Activated CD4-positive, alpha-beta T cell treated with anti-CD3 and anti-CD28 coated beads, Interleukin-2, amount 50 U/mL, for 4 hours (primary cell): ENCODE measurements around the gene ZNF581.

Experiments
- DNase-seq, 2 experiments: peaks; one replicate each; pipeline ENCODE4 v3.0.0-alpha.2; 2020

Gene ZNF581

GRCh38 chr19:55635334-55635717, 8.1 kb upstream of the ZNF581 start:
- DNase-seq, result no peak

GRCh38 chr19:55635856-55636440, 7.5 kb upstream of the ZNF581 start:
- DNase-seq, result no peak

DNA sequence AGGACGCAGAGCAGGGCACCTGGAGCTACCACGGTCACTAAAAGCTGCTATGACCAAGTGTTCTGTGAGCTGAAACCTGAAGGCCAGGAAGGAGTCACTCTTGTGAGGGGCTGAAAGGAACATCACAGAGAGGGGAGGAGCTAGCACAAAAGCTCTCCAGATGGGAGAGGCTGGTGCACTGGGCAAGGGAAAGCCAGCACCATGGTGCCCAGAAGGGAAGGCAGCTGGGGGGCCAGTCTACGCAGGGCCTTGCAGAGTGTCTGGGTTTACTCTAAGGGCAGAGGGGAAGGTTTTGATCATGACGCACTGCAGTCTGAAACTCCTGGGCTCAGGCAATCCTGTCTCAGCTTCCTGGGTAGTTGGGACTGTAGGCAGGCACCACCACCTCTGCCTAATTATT, 6.7 kb upstream of the ZNF581 start:
- DNase-seq, result no peak

DNA sequence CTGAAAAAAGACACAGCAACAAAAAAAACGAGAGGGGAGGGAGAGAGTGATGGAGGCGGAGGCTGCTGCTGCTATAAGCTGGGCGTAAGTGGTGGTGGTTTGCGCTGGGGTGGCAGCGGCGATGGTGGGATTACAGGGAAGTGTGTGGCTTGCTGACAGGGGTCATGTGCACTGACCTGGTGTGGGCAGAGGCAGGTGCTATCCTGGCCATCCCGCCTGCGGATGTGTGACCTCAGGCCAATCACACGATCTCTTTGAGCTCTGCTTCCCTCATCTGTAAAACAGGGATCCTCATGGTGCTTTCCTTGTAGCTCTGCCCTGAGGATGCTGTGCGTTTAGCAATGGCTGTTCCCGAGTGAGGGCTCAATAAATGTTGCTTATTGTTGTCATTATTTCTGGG, 5.9 kb upstream of the ZNF581 start:
- DNase-seq, result no peak

- peak; percentile 54 to 58 for DNase-seq
Measured at GRCh38 chr19:55638864-55639359, 4.5 kb upstream of the ZNF581 start.

DNA sequence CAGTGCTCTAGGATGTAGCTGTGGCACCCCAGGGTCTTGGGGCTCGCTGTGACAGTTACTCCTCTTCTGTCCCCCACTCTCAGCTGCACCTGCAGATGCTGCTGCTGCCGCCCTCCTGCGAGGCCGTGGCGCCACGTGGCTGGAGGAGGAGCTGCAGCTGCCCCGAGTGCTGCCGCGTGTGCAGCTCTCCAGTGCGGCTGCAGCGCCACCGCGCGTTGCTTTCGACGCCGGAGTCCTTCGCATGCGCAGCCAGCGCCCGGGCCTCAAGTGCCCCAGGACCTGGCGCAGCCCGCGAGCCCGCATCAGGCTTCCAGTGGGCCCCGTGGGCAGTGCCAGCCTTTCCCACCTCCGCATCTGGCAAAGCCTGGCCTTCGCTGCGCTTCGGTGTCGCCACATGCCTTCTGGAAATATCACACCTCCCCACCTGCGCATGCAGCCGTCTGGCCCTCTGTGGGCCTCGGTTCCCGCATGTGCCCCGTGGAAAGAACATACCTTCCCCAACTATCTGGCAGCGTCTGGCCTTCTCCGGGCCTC, 3.3 kb upstream of the ZNF581 start:
- peak; percentile 71 for DNase-seq

DNA sequence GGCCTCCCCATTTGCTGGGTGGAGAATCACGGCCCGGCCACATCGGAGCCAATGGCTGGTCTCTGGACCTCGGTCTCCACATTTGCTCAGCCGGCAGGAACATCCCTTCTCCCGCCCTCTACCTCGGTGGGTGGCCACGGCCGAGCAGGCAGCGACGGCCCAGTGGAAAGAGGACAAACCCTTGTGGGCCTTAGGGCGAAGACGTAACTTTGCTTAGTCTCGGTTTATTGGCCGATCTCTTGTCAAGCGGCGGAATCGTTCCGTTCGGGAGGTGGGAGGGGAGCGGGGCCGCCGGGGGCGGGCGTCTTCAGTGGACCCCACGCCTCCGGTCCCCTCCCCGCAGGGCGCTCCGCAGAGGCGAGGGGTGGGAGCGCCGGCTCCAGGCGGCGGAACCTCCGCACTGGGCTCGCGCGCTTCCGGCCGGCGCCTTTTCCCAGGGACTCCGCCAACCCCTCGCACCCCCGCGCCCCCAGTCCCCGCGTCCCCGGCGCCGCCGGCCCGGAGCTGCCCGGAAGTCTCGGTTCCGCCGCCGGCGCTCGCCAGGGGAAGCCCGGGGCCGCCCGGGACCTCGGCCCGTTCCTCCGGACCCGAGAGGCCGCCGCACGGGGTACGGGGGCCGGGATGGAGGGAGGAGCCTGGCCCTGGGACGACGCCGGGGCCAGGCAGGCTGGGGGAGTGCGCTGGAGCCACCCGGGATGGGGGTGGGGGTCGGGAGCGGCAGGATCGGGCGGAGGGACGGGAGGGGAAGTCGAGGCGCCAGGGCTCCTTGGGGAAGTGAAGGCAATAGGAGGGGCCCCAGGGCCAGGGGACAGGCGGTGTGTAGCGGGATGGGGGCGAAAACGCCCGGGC, 2.6 kb upstream of the ZNF581 start, which contains the start of gene ZNF580:
Gene ZNF580 (plus strand): TSS at position 426 of the 849 bp plus-strand sequence. CDS start 1,507 bp downstream, outside the sequence.
- peak; percentile 47 to 49 for DNase-seq

DNA sequence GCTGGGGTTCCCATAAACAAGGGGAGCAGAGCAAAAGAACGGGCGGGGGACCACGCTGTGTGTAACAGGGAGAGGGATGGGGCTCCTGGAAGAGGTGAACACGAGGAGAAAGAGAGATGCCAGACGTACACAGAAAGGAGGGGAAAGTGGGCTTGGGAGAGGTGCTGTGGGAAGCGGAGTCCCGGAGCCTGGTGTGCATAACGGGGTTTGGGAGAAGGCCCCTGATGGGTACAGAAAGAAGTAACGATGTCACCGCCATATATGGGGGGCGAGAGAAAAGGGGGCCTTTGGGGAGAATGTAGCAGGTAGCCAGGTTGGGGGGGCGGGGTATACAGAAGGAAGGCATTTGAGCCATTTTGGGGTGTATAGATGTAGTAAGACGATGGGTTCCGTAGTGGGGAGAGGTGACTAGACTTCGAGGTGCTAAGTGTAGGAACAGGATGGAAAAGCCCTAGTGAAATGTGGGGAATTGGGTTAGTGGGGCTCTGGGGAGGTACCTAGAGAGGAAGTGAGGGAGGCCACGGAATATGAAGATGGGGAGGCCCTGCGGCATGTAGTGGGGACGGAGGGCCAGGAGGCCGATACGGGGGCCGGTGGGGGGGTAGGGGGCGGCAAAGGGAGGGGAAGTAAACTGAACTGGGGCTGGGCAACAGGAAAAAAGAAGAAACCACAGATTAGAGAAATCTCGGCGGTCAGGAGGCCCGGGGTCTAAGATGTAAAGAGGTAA, 1.9 kb upstream of the ZNF581 start:
- no peak for DNase-seq

DNA sequence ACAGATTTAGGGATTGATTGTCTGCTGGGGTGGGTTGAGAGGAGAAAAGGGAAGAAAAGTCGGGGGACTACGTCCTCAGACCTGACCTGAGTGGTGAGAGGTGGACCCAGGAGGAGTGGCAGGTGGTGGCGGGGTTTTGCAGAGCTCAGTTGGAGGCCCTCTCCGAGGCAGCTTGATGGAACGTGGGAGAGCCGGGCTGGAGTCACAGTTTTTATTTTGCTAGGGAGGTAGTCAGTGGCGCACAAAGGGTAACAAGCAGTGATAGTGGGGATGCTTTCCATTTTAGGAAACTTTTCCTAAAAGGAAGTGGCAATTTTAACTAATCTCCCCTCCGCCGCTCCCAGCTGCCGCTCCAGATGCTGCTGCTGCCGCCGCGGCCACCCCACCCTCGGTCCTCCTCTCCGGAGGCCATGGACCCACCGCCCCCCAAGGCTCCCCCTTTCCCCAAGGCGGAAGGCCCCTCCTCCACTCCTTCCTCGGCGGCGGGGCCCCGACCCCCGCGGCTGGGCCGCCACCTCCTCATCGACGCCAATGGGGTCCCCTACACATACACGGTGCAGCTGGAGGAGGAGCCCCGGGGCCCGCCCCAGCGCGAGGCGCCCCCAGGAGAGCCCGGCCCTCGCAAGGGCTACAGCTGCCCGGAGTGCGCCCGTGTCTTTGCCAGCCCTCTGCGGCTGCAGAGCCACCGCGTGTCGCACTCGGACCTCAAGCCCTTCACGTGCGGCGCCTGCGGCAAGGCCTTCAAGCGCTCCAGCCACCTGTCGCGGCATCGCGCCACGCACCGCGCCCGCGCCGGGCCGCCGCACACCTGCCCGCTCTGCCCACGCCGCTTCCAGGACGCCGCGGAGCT, 1.1 kb upstream of the ZNF581 start:
- no peak for DNase-seq

DNA sequence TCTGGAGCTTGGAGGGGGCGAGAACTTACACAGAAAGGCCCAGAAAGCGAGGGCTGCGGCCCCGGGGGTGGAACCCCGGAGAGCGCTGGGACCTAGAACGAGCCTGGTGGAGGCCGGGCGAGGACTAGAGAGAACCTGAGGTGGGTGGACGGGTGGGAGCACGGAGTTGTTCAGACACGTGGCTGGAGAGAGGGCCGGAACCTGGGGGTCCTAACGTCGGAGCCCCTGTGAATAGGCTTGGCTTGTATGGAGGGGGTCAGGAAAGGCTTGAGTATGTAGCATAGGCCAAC, 383 bp downstream of the ZNF581 start:
- no peak for DNase-seq

DNA sequence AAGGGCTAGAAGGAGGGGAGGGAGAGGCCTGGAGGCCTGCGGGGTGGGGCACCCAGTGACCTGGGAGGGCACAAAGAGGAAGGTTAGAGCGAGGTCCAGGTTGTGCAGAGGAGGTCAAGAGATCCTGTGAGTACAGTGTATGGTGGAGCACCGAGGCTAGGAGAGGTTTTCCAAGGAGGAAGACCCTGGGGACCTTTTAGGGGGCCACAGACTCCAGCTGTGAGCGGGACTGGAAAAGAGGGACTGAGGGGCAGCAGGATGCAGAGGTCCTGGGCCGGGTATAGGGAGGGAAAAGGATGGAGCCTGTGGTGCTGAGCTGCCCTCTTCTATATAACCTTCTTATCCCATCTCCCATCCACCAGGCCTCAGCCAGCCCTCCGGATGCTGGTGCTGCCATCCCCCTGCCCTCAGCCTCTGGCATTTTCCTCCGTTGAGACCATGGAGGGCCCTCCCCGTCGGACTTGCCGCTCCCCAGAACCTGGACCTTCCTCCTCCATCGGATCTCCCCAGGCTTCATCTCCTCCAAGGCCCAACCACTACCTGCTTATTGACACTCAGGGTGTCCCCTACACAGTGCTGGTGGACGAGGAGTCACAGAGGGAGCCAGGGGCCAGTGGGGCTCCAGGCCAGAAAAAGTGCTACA, 863 bp downstream of the ZNF581 start:
- no peak for DNase-seq

GRCh38 chr19:55644842-55645511, 1.5 kb downstream of the ZNF581 start:
- no peak for DNase-seq

GRCh38 chr19:55645512-55645881, 2.0 kb downstream of the ZNF581 start:
- DNase-seq, result no peak

GRCh38 chr19:55646889-55647731, 3.7 kb downstream of the ZNF581 start:
- DNase-seq, result no peak

GRCh38 chr19:55647732-55648584, 4.5 kb downstream of the ZNF581 start, which contains the start of gene CCDC106:
TSS of gene CCDC106 (plus strand) at chr19:55648212. CDS start at chr19:55649047, 835 bp downstream.
- DNase-seq, result peak; percentile 51 to 59

DNA sequence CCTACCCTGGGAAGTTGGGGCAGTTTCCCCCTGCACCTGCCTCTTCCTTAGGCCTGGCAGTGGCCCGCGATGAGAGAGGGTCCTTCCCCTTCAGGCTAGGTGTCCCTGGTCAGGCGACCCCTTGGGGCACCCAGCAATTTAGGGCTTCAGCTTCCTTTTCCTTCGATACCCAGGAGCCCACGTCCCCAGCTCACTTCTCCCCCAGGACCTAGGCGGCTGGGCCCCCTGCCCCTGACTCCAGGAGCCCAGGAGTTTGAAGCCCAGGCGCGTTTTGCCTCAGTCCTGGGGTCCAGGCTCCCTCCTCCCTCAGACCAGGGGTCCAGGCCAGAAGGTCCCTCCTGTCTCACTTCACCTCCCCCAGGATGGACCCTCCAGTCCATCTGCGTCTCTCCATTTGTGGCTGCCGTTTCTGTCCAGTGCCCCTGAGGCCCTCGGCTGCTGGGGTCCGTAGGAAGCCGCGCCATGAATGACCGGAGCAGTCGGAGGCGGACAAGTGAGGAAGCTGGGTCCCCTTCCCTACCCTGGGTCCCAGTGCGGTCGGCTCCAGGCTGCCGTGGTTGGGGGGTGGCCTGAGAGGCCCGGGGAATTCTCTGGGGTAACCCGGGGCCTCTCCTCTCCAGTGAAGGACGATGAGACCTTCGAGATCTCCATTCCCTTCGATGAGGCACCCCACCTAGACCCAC, 5.3 kb downstream of the ZNF581 start:
- no peak for DNase-seq

GRCh38 chr19:55649268-55650125, 6.0 kb downstream of the ZNF581 start:
- DNase-seq, result no peak

DNA sequence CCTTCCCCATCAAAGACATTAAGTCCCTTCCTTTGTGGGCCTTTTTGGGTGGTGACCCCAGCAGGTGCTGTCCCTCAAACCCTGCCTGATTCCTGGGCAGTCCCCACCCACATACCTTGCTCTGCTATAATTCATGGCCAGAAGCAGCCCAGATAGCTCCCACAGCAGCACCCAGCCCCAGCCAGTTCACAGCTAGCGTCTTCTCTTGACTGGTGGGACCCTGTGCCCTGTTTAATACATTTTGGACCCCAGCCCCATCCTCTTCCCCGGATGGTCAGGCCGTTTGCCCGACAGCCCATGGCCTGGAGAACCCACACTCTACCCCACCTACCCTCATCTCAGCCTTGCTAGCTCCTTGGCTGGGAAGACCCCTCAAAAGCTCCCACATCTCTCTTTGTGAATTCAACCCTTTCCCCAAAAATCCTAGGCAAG, 6.7 kb downstream of the ZNF581 start:
- no peak for DNase-seq
